ENCODE measurements around the gene KCNMA1. TPM values are rescaled to one million over a fixed set of nuclear protein-coding genes. Genes with fewer than 3 reads are reported as not detected.

The KCNMA1 gene
- total and polyA plus RNA-seq, 9 of the 15 experiments (the other 6 are each of a cell fraction or from before 2014, with no cell fraction given): 0.01 to 0.95 (median 0.15) TPM; not detected in 4

GRCh38 chr10:77614778-77615625 is 22.6 kb downstream of the KCNMA1 start (continued):
- TF ChIP-seq ATF2 (CRISPR knock-in tag; IDR thresholded peaks at IDR 0.05): no peak
- no peak for TF ChIP-seq CGGBP1 (CRISPR knock-in tag; IDR thresholded peaks at IDR 0.05)
- no peak for TF ChIP-seq E4F1 (CRISPR knock-in tag; IDR thresholded peaks at IDR 0.05; ENCODE audit: borderline replicate concordance)
- no peak for TF ChIP-seq SMC3 (conservative IDR thresholded peaks at IDR 0.05; ENCODE audit: insufficient read depth, low read depth, low read length)
- no peak for TF ChIP-seq PRDM10 (IDR thresholded peaks at IDR 0.05; ENCODE audit: partially characterized antibody)
- no peak for TF ChIP-seq ZNF740 (CRISPR knock-in tag; IDR thresholded peaks at IDR 0.05)
- TF ChIP-seq ZNF740 (tag; IDR thresholded peaks at IDR 0.05): no peak
- no peak for TF ChIP-seq SRF (CRISPR knock-in tag; IDR thresholded peaks at IDR 0.05)
